GM18907 (cell line): ENCODE measurements around the gene MMP8.

Experiments used
- ATAC-seq: cut with Tn5 transposase; IDR thresholded peaks from one replicate; pipeline ENCODE4 v1.9.1; 2021; ENCODE audit warnings: mild to moderate bottlenecking, moderate library complexity; ENCODE audit not compliant: unreplicated experiment

The MMP8 gene

GRCh38 chr11:102722821-102723220 lies 1.9 kb downstream of the MMP8 start:
- ATAC-seq: no peak

GRCh38 chr11:102719620-102720277 lies 5.0 kb downstream of the MMP8 start:
- ATAC-seq: no peak

GRCh38 chr11:102717280-102717679 lies 7.5 kb downstream of the MMP8 start:
- no peak for ATAC-seq

GRCh38 chr11:102716527-102716926 lies 8.2 kb downstream of the MMP8 start:
- ATAC-seq: peak; percentile 84

- ATAC-seq: no peak
Measured at GRCh38 chr11:102712137-102712536, 12.6 kb downstream of the MMP8 start.

GRCh38 chr11:102709201-102709945 lies 15.4 kb downstream of the MMP8 start:
- ATAC-seq: no peak

GRCh38 chr11:102708654-102709053 lies 16.1 kb downstream of the MMP8 start:
- no peak for ATAC-seq

- ATAC-seq: no peak
Measured at GRCh38 chr11:102705626-102706025, 19.1 kb downstream of the MMP8 start, which contains the start of gene MMP27. Gene MMP27, minus strand, starts transcription at chr11:102705769. Its CDS starts 55 bp downstream, at chr11:102705714.

GRCh38 chr11:102704841-102705240 lies 19.9 kb downstream of the MMP8 start:
- ATAC-seq: no peak

GRCh38 chr11:102703826-102704493 lies 20.8 kb downstream of the MMP8 start:
- ATAC-seq: no peak

GRCh38 chr11:102695201-102695600 lies 29.6 kb downstream of the MMP8 start:
- ATAC-seq: no peak

- no peak for ATAC-seq
Measured at GRCh38 chr11:102685754-102686153, 39.0 kb downstream of the MMP8 start.

GRCh38 chr11:102685338-102685737 lies 39.4 kb downstream of the MMP8 start:
- ATAC-seq: no peak

GRCh38 chr11:102683277-102683676 lies 41.5 kb downstream of the MMP8 start:
- no peak for ATAC-seq

GRCh38 chr11:102680945-102681344 lies 43.8 kb downstream of the MMP8 start:
- ATAC-seq: no peak

- no peak for ATAC-seq
Measured at GRCh38 chr11:102678022-102678421, 46.7 kb downstream of the MMP8 start.

GRCh38 chr11:102676084-102676483 lies 48.7 kb downstream of the MMP8 start:
- ATAC-seq: no peak

GRCh38 chr11:102669664-102670063 lies 55.1 kb downstream of the MMP8 start:
- ATAC-seq: no peak

GRCh38 chr11:102666331-102666957 lies 58.3 kb downstream of the MMP8 start:
- peak; percentile 54 for ATAC-seq

- ATAC-seq: no peak
Measured at GRCh38 chr11:102664001-102664752, 60.6 kb downstream of the MMP8 start.

GRCh38 chr11:102662607-102663006 lies 62.1 kb downstream of the MMP8 start:
- no peak for ATAC-seq
